HepG2 (cell line): ENCODE measurements around the gene ADGRL1. TPM values are rescaled to one million over a fixed set of nuclear protein-coding genes. Genes with fewer than 3 reads are reported as not detected.

Experiments used
- DR1 ChIP-seq: sonication (generic); formaldehyde crosslinking; IDR thresholded peaks from 2 replicates; pipeline ENCODE4 v1.8.0; 2021; ENCODE audit warnings: mild to moderate bottlenecking, missing genetic modification reagents, inconsistent platforms
- FOXA1 ChIP-seq, 2 experiments: fragments of 450-650 bp in 1 of 2; sonication (generic) in 1 of 2; formaldehyde crosslinking in 1 of 2; IDR thresholded peaks; 2 replicates each; pipeline versions ENCODE4 v1.4.0 to v1.6.1; 2016 to 2020; ENCODE audit warnings: missing genetic modification reagents in 1 of 2
- FOXO1 ChIP-seq: sonication (generic); formaldehyde crosslinking; IDR thresholded peaks from 2 replicates; pipeline ENCODE4 v1.4.0; 2020; ENCODE audit warnings: missing genetic modification reagents
- GLI4 ChIP-seq: sonication (generic); formaldehyde crosslinking; IDR thresholded peaks from 2 replicates; pipeline ENCODE4 v1.5.1; 2020; ENCODE audit warnings: missing genetic modification reagents, mild to moderate bottlenecking, moderate library complexity, borderline replicate concordance
- JUNB ChIP-seq: sonication (generic); formaldehyde crosslinking; IDR thresholded peaks from 2 replicates; pipeline ENCODE4 v1.8.0; 2022; ENCODE audit warnings: missing genetic modification reagents, mild to moderate bottlenecking, borderline replicate concordance
- MED1 ChIP-seq: sonication (generic); formaldehyde crosslinking; IDR thresholded peaks from 2 replicates; pipeline ENCODE4 v1.4.0; 2020; ENCODE audit warnings: missing genetic modification reagents
- MXI1 ChIP-seq: IDR thresholded peaks from 3 replicates; pipeline ENCODE4 v1.6.1; 2012; ENCODE audit warnings: low read depth, low read length, inconsistent platforms, borderline replicate concordance
- NFATC3 ChIP-seq: sonication (generic); formaldehyde crosslinking; IDR thresholded peaks from 2 replicates; pipeline ENCODE4 v1.5.1; 2020; ENCODE audit warnings: mild to moderate bottlenecking, missing genetic modification reagents
- NFIB ChIP-seq: sonication (generic); formaldehyde crosslinking; IDR thresholded peaks from 2 replicates; pipeline ENCODE4 v1.9.0; 2021; ENCODE audit warnings: missing genetic modification reagents, mild to moderate bottlenecking, borderline replicate concordance
- NR2F2 ChIP-seq: IDR thresholded peaks from 2 replicates; pipeline ENCODE4 v1.6.1; 2012; ENCODE audit warnings: low read depth, inconsistent platforms, borderline replicate concordance
- RCOR2 ChIP-seq: IDR thresholded peaks from 2 replicates; pipeline ENCODE4 v1.6.1; 2016; ENCODE audit warnings: missing biosample characterization, missing genetic modification reagents
- SETDB1 ChIP-seq: sonication (generic); formaldehyde crosslinking; IDR thresholded peaks from 2 replicates; pipeline ENCODE4 v1.5.1; 2020; ENCODE audit warnings: missing genetic modification reagents, mild to moderate bottlenecking, borderline replicate concordance
- ZC3H13 ChIP-seq: sonication (generic); formaldehyde crosslinking; IDR thresholded peaks from 2 replicates; pipeline ENCODE4 v1.8.1; 2023; ENCODE audit warnings: mild to moderate bottlenecking, missing genetic modification reagents, moderate library complexity
- ZFP37 ChIP-seq: sonication (generic); formaldehyde crosslinking; IDR thresholded peaks from 2 replicates; pipeline ENCODE4 v1.4.0; 2020; ENCODE audit warnings: missing genetic modification reagents, borderline replicate concordance
- ZNF350 ChIP-seq: sonication (generic); formaldehyde crosslinking; IDR thresholded peaks from 2 replicates; pipeline ENCODE4 v1.4.0; 2020; ENCODE audit warnings: mild to moderate bottlenecking, low read depth, missing genetic modification reagents, borderline replicate concordance
- ZNF510 ChIP-seq: sonication (generic); formaldehyde crosslinking; IDR thresholded peaks from 2 replicates; pipeline ENCODE4 v1.4.0; 2020; ENCODE audit warnings: low read depth, mild to moderate bottlenecking, missing genetic modification reagents
- ZNF556 ChIP-seq: sonication (generic); formaldehyde crosslinking; IDR thresholded peaks from 2 replicates; pipeline ENCODE4 v1.4.0; 2020; ENCODE audit warnings: mild to moderate bottlenecking, missing genetic modification reagents, borderline replicate concordance
- ZNF614 ChIP-seq: IDR thresholded peaks from 2 replicates; pipeline ENCODE4 v1.6.1; 2018; ENCODE audit warnings: missing biosample characterization, missing genetic modification reagents, inconsistent platforms, borderline replicate concordance
- ZNF720 ChIP-seq: sonication (generic); formaldehyde crosslinking; IDR thresholded peaks from 2 replicates; pipeline ENCODE4 v1.4.0; 2020; ENCODE audit warnings: missing genetic modification reagents
- polyA plus RNA-seq, 8 experiments: library from polyadenylated mRNA; depleted of rRNA in 3 of 8; stranded (reverse) in 7 of 8; unstranded in 1 of 8; fragments of >200 nt; fragmentation: Illumina TruSeq in 4 of 8; extraction: Trizol in 4 of 8; gene quantifications; 2 replicates each; pipeline versions ENCODE4 v1.2.1 to v1.2.3, GENCODE V29; 2011 to 2016; ENCODE audit warnings: low read depth in 4 of 8, missing spikeins in 1 of 8, mixed read lengths in 1 of 8; ENCODE audit not compliant: insufficient read depth in 1 of 8
- total RNA-seq, 5 experiments: library from RNA; depleted of rRNA; stranded (reverse); fragments of >200 nt; fragmentation: Illumina TruSeq; extraction: Trizol; gene quantifications; 2 replicates each; pipeline ENCODE4 v1.2.3, GENCODE V29; 2016; ENCODE audit warnings: low read depth in 1 of 5
- TF ChIP-seq, protein P1 (sequence below): sonication (generic); formaldehyde crosslinking; IDR thresholded peaks from 2 replicates; pipeline ENCODE4 v1.5.0; 2020; ENCODE audit warnings: mild to moderate bottlenecking, missing genetic modification reagents
- TF ChIP-seq, protein P2 (sequence below): IDR thresholded peaks from 2 replicates; pipeline ENCODE4 v1.6.1; 2018; ENCODE audit warnings: missing genetic modification reagents
- TF ChIP-seq, protein P3 (sequence below): sonication (generic); formaldehyde crosslinking; IDR thresholded peaks from 2 replicates; pipeline ENCODE4 v1.4.0; 2020; ENCODE audit warnings: missing genetic modification reagents, low read depth, mild to moderate bottlenecking, borderline replicate concordance
- TF ChIP-seq, protein P4 (sequence below): sonication (generic); formaldehyde crosslinking; IDR thresholded peaks from 2 replicates; pipeline ENCODE4 v1.5.0; 2020; ENCODE audit warnings: missing genetic modification reagents

ADGRL1 gene
- total and polyA plus RNA-seq, 2 of the 13 experiments (the other 11 are each of a cell fraction or from before 2014, with no cell fraction given): 0.49 to 1.7 TPM

DNA sequence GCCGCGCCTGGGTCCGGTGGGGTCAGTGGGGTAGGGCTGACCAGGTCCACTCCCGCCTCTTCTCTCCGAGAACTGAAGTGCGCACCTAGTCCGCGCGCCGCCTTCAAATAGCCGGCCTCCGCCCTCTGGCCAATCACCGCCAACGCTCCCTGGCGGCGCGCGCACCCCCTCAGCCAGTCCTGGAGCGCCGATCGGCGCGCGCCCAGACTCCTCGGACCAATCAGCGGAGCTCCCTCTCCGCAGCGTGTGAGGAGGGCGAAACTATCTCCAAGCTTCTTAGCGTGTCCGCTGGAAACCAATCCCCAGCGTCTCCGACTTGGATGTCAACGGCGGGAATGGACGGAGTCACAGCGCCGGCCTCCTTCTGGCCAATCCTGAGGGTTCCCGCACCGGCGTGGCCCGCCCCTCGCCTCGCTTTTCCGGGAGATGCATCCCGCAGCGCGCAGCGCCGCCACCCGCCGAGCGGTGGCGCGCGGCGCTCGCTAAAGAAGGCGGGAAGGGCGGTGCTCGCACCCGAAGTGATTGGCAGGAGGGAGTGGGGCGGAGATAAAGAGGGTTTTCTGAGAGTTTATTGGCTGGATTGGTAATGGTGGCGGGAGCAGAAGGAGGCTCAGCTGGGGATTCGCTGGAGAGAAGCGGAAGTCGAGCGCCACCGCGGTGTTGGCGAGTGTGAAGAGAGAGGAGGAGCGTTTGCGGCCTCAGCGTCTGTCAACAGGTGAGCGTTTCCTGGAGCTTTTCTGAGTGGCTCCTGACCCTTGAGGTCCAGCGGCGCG, 69.3 kb downstream of the ADGRL1 start, which contains the start of gene ASF1B (continued):
- TF ChIP-seq, protein P1, sequence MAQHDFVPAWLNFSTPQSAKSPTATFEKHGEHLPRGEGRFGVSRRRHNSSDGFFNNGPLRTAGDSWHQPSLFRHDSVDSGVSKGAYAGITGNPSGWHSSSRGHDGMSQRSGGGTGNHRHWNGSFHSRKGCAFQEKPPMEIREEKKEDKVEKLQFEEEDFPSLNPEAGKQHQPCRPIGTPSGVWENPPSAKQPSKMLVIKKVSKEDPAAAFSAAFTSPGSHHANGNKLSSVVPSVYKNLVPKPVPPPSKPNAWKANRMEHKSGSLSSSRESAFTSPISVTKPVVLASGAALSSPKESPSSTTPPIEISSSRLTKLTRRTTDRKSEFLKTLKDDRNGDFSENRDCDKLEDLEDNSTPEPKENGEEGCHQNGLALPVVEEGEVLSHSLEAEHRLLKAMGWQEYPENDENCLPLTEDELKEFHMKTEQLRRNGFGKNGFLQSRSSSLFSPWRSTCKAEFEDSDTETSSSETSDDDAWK (CRISPR knock-in tag): no peak
- TF ChIP-seq ZC3H13 (CRISPR knock-in tag) (peak; percentile 63; the same call in 1 of the 2 replicates), GLI4 (CRISPR knock-in tag) (no peak; the same call in 1 of the 2 replicates), ZNF720 (CRISPR knock-in tag) (no peak), ZNF510 (CRISPR knock-in tag) (0 out of 2 replicates have a peak, but pooled peaks have one; percentile 12), FOXO1 (peak; percentile 82), ZNF614 (CRISPR knock-in tag) (no peak), MED1 (CRISPR knock-in tag) (peak; percentile 55; the same call in 1 of the 2 replicates), NFIB (CRISPR knock-in tag) (no peak), ZNF556 (CRISPR knock-in tag) (peak; percentile 20; the same call in 1 of the 2 replicates), SETDB1 (CRISPR knock-in tag) (no peak), NR2F2 (peak; percentile 39; the same call in 1 of the 2 replicates), ZFP37 (CRISPR knock-in tag) (no peak), ZNF350 (CRISPR knock-in tag) (peak; percentile 77; the same call in 1 of the 2 replicates), MXI1 (peak; percentile 77; the same call in 2 of the 3 replicates), JUNB (peak; percentile 75; the same call in 1 of the 2 replicates), RCOR2 (no peak; the same call in 1 of the 2 replicates), DR1 (CRISPR knock-in tag) (peak; percentile 92), FOXA1 (IDR thresholded peaks at IDR 0.05) (no peak), FOXA1 (CRISPR knock-in tag; IDR thresholded peaks at IDR 0.05) (peak; percentile 84), NFATC3 (CRISPR knock-in tag) (no peak)
- TF ChIP-seq, protein P2, sequence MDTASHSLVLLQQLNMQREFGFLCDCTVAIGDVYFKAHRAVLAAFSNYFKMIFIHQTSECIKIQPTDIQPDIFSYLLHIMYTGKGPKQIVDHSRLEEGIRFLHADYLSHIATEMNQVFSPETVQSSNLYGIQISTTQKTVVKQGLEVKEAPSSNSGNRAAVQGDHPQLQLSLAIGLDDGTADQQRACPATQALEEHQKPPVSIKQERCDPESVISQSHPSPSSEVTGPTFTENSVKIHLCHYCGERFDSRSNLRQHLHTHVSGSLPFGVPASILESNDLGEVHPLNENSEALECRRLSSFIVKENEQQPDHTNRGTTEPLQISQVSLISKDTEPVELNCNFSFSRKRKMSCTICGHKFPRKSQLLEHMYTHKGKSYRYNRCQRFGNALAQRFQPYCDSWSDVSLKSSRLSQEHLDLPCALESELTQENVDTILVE (CRISPR knock-in tag): peak; percentile 78
- TF ChIP-seq, protein P3, sequence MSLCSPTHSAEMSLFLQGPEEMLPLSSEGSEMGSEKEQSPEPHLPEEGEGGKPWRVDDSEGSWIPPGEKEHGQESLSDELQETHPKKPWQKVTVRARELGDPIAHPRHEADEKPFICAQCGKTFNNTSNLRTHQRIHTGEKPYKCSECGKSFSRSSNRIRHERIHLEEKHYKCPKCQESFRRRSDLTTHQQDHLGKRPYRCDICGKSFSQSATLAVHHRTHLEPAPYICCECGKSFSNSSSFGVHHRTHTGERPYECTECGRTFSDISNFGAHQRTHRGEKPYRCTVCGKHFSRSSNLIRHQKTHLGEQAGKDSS (CRISPR knock-in tag): no peak
- TF ChIP-seq, protein P4, sequence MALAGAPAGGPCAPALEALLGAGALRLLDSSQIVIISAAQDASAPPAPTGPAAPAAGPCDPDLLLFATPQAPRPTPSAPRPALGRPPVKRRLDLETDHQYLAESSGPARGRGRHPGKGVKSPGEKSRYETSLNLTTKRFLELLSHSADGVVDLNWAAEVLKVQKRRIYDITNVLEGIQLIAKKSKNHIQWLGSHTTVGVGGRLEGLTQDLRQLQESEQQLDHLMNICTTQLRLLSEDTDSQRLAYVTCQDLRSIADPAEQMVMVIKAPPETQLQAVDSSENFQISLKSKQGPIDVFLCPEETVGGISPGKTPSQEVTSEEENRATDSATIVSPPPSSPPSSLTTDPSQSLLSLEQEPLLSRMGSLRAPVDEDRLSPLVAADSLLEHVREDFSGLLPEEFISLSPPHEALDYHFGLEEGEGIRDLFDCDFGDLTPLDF (CRISPR knock-in tag): peak; percentile 99
